ENCODE results near the gene ZNF10.

ZNF10 gene

DNA sequence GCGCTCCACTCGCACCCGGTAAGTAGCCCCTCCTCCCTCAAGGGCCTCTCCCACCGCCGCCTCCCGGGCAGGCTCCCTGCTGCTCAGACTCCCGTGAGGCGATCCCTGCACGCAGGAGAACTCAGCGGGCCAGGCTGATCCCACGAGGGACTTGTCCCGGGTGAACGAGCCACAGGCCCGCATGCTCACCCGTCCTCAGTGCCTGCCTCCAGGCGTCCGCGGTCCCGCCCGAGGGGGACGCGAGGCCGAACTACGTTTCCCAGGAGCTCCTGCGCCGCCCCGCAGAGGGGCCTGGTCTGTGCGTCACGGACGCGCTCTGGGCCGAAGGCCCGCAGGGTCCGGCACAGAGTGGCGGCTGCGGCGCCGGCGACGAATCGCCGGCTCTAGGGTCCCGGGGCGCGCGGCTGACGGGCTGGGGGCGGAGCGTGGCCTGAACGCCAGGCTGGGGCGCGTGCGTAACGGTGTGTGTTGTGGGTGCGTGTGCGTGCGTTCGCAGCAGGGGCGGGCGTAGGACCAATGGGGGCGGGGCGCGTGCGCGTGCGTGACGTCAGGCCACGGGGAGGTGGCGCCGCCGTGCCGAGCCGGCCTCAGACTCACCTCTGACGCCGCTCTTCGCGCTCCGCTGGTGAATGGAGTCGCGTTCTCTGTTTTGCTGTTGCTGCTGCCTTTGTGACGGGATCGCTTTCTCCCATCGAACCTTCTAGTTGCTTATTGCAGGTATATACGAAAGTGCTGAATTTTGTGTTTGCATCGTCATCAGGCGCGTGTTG lies at the start of gene ZNF10, which contains the start of gene ZNF891:
ZNF10 (plus strand) TSS at position 590 of the 770 bp plus-strand sequence. CDS start 13,866 bp downstream, outside the sequence.
ZNF891 (minus strand) TSS at position 237 of the 770 bp plus-strand sequence. CDS start 8,356 bp downstream, outside the sequence.
- peak; percentile 91 for DNase-seq

GRCh38 chr12:133081159-133081780 lies 49.2 kb upstream of the ZNF10 start:
- DNase-seq, result no peak

GRCh38 chr12:133083345-133083744 lies 47.1 kb upstream of the ZNF10 start:
- DNase-seq, result no peak

DNA sequence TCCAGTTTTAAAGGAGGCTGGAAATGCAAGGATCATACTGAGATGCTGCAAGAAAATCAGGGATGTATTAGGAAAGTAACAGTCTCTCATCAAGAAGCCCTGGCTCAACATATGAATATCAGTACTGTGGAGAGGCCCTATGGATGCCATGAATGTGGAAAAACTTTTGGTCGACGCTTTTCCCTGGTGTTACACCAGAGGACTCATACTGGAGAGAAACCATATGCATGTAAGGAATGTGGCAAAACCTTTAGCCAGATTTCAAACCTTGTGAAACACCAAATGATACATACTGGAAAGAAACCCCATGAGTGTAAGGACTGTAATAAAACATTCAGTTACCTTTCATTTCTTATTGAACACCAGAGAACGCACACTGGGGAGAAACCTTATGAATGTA lies 24.8 kb upstream of the ZNF10 start:
- DNase-seq, result no peak

DNA sequence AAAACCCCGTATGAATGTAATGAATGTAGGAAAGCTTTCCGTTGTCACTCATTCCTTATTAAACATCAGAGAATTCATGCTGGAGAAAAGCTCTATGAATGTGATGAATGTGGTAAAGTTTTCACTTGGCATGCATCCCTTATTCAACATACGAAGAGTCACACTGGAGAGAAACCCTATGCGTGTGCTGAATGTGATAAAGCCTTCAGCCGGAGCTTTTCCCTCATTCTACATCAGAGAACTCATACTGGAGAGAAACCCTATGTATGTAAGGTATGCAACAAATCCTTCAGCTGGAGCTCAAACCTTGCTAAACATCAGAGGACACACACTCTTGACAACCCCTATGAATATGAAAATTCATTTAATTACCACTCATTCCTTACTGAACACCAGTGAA lies 24.2 kb upstream of the ZNF10 start:
- DNase-seq, result no peak

DNA sequence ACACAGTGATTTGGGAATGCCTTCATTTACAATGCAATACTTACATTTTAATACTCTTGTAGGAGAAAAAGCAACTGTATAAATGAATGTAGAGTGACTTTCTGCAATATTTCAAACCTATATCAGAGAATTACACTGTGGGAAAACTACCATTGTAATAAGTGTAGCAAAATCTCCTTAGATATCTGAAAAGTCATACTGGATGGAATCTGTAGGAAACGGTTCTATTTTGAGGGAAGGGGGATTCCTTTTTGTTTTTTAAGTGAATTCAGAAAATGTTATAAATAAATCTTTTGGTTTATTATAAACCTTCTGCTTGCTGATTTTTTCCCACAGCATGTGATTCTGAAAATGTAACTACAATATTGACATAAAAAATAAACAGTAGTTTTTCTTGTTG lies 23.3 kb upstream of the ZNF10 start:
- DNase-seq, result no peak

- DNase-seq, result no peak
Observed at GRCh38 chr12:133108150-133108549, 22.3 kb upstream of the ZNF10 start.

- no peak for DNase-seq
Observed at GRCh38 chr12:133120385-133121191, 9.8 kb upstream of the ZNF10 start.

DNA sequence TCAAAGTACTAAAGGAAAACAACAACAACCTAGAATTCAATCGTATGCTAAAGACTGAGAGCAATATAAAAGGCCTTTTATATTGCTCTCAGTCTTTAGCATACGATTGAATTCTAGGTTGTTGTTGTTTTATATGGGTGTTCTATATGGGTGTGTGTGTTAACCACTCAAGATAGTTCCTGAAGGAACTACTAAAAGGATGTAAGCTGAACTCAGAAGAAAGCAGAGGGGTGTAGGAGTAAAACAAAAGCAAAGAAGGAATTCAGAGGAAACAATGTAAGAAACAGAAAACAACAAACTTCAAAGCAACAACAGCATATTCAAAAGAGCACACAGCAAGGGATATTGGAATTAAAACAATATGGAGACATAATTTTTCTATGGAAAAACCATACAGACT lies 5.8 kb upstream of the ZNF10 start:
- DNase-seq, result no peak

GRCh38 chr12:133129368-133130037 lies 924 bp upstream of the ZNF10 start:
- DNase-seq, result peak; percentile 8

- DNase-seq, result no peak
Observed at GRCh38 chr12:133130808-133131128, 341 bp downstream of the ZNF10 start.

GRCh38 chr12:133135747-133136146 lies 5.3 kb downstream of the ZNF10 start:
- no peak for DNase-seq

DNA sequence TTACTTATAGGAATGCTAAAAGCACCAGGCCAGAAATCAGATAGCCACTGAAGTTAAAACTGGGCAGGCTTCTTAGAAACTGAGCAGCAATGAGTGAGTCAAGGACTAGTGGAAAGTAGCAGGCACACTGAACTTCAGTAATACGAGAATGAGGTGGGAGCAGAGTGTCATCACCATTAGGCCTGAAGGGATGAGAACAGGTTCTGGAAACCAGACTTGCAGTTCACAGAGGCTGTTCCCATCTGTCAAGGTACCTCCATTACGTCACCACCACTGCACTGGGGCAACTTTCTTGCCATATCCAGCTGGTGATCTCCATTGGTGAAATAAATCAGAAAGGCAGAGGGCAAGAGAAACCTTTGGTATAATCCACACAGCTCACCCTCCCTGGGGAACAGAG lies 15.6 kb downstream of the ZNF10 start:
- no peak for DNase-seq

- no peak for DNase-seq
Observed at GRCh38 chr12:133156125-133156690, 25.8 kb downstream of the ZNF10 start.

DNA sequence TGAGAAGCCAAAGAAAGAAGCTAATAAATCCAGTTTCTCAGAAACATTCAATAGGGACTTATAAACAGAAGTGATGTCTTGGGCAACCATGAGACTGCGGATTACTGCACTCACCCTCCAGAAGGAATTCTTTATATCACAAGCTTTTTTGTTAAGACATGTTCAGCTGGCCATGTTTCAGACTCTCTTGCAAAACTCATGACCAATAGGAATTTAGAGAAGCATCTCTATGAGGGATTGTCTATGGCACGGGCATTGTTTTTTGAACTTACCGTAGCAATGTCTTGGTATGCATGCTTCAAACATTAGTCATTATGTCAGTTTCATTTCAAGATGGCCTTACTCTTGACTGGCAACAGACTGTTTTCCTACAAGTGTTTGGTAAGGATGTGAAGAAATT lies 35.3 kb downstream of the ZNF10 start:
- no peak for DNase-seq

GRCh38 chr12:133172491-133172890 lies 42.1 kb downstream of the ZNF10 start:
- DNase-seq, result no peak

DNA sequence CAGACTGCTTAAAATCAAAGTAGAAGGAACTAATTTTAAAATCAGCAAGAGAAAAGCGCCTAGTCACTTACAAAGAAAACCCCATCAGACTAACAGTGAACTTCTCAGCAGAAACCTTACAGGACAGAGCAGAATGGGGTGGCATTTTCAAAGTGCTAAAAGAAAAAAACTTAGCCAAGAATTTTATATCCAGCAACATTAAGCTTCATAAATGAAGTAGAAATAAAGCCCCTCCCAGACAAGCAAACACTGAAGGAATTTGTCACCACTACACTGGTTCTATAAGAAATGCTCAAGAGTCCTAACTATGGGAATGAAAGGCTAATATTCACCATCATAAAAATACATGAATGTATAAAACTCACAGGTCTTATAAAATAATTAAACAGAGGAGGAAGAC lies 44.5 kb downstream of the ZNF10 start:
- DNase-seq, result no peak

DNA sequence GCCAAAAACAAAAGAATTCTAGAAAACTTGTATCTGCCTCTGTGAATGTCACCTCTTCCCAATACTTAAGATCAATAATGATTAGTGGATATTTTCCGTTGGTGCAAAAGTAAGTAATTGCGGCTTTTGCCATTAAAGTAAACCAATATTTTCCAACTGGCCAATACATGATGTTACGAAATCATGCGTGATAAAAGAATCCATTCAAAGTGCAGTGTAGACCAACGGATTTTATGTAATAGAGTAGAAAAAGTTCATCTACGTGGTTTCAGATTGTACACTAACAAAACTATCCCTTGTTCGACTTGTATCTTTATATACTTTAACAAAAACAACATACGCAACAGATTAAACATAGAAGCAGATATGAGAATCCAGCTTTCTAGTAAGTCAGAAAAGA lies 50.2 kb downstream of the ZNF10 start:
- no peak for DNase-seq

- DNase-seq, result peak; percentile 81
Observed at GRCh38 chr12:133181238-133181959, 51.0 kb downstream of the ZNF10 start, which contains the start of gene ZNF268. Gene ZNF268 (plus strand): TSS chr12:133181495. CDS start chr12:133181998, 503 bp downstream.

GRCh38 chr12:133190176-133190575 lies 59.7 kb downstream of the ZNF10 start:
- DNase-seq, result no peak

GRCh38 chr12:133192847-133193246 lies 62.4 kb downstream of the ZNF10 start:
- DNase-seq, result no peak

DNA sequence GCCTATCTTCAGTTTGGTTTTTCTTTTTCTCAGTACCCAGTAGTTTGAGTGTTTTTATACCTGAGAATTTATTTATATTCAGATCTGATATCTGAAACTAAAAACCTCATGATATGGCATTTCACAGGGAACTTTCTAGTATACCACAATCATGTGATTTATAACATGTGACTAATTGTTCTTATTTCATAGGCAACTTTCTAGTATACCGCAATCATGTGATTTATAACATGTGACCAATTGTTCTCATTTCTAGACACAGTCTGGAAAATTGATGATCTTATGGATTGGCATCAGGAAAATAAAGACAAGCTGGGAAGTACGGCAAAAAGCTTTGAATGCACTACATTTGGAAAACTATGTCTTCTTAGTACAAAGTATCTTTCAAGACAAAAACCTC lies 71.5 kb downstream of the ZNF10 start:
- no peak for DNase-seq

All from NCI-H526 treated with DMSO at 0.1 percent for 48 hours (cell line).